Naive thymus-derived CD8-positive, alpha-beta T cell (primary cell): ENCODE measurements around the gene UBE2G2. TPM values are rescaled to one million over a fixed set of nuclear protein-coding genes. Genes with fewer than 3 reads are reported as not detected.

ENCODE experiments used
- ATAC-seq, 2 donors: fragments of 150-1000 bp; cut with Tn5 transposase in 1 of 2; sonication (Bioruptor Pico), chemical (Tn5 transposase) in 1 of 2; 1 replicate in 1 of 2; 2 replicates in 1 of 2; pipeline ENCODE4 v1.10.0; 2021; ENCODE audit warnings: mild to moderate bottlenecking in 2 of 2, moderate library complexity in 2 of 2
- POLR2A ChIA-PET: fragments of 350-600 bp; sonication (Branson Sonifier 250); formaldehyde crosslinking; loops from one replicate; lab custom pipeline; 2021; ENCODE audit warnings: antibody characterized with exemption; lab: Charles Lee
- DNase-seq, 10 donors: peaks; one replicate each; pipeline versions ENCODE4 v3.0.0 to v3.0.0-alpha.2; 2020 to 2022
- H3K27ac Mint-ChIP-seq, 10 donors: one replicate each; pipeline ENCODE4 v1.8.0; 2020 to 2022; ENCODE audit warnings: mild to moderate bottlenecking in 10 of 10, mixed read lengths in 10 of 10, moderate library complexity in 4 of 10, inconsistent platforms in 1 of 10
- H3K27me3 Mint-ChIP-seq, 5 donors: one replicate each; pipeline ENCODE4 v1.8.0; 2021 to 2022; ENCODE audit warnings: mixed read lengths in 5 of 5
- H3K36me3 Mint-ChIP-seq, 3 donors: one replicate each; pipeline ENCODE4 v1.8.0; 2020 to 2022; ENCODE audit warnings: mixed read lengths in 3 of 3, mild to moderate bottlenecking in 2 of 3, inconsistent platforms in 1 of 3
- H3K4me1 Mint-ChIP-seq, 4 donors: one replicate each; pipeline ENCODE4 v1.8.0; 2021 to 2022; ENCODE audit warnings: mixed read lengths in 4 of 4
- H3K4me3 Mint-ChIP-seq, 10 donors: one replicate each; pipeline ENCODE4 v1.8.0; 2020 to 2022; ENCODE audit warnings: mild to moderate bottlenecking in 10 of 10, mixed read lengths in 10 of 10, moderate library complexity in 6 of 10, inconsistent platforms in 1 of 10
- H3K9me3 Mint-ChIP-seq, 9 donors: one replicate each; pipeline ENCODE4 v1.8.0; 2020 to 2022; ENCODE audit warnings: mixed read lengths in 9 of 9, mild to moderate bottlenecking in 3 of 9, inconsistent platforms in 1 of 9, moderate library complexity in 1 of 9
- polyA plus RNA-seq, 3 donors: library from polyadenylated mRNA; unstranded; fragments of 300-500 nt; fragmentation: Illumina TruSeq; gene quantifications; one replicate each; pipeline ENCODE4 v1.2.3, GENCODE V29; 2021
- total RNA-seq, 8 experiments: library from RNA in 2 of 8; stranded (reverse) in 2 of 8; gene quantifications; one replicate each; pipeline ENCODE4 v1.2.3 and lab custom pipeline; 2021 to 2026

Gene UBE2G2
- total and polyA plus RNA-seq, 5 experiments from 2014 or later: 56.2 to 186 (median 72.8) TPM

GRCh38 chr21:44778983-44779382 lies 22.6 kb downstream of the UBE2G2 start:
- Mint-ChIP-seq H3K27ac (peak overlapping the region in 1 of 10 donors; percentile 62), H3K4me3 (no peak overlapping the region), H3K9me3 (no peaks in the 10 kb centered on the region), H3K36me3 (peaks cover 0 to 63% (median 22%) of the 10 kb centered on the region in 3 donors), H3K4me1 (peaks cover 20 to 40% (median 26%) of the 10 kb centered on the region in 4 donors), H3K27me3 (no peaks in the 10 kb centered on the region)
- no peak for ATAC-seq
- DNase-seq: no peak
- POLR2A ChIA-PET: no interaction called here

GRCh38 chr21:44778499-44778911 lies 23.1 kb downstream of the UBE2G2 start:
- no peak for ATAC-seq
- Mint-ChIP-seq H3K4me1 (peaks cover 20 to 40% (median 25%) of the 10 kb centered on the region in 4 donors), H3K27ac (peak overlapping the region in 1 of 10 donors; percentile 34), H3K9me3 (no peaks in the 10 kb centered on the region), H3K4me3 (no peak overlapping the region), H3K27me3 (no peaks in the 10 kb centered on the region), H3K36me3 (peaks cover 0 to 62% (median 22%) of the 10 kb centered on the region in 3 donors)
- DNase-seq: no peak
- POLR2A ChIA-PET: no interaction called here

GRCh38 chr21:44778094-44778493 lies 23.5 kb downstream of the UBE2G2 start:
- no peak overlapping the region for H3K4me3 Mint-ChIP-seq
- no peaks in the 10 kb centered on the region for H3K27me3 Mint-ChIP-seq
- no peak overlapping the region for H3K27ac Mint-ChIP-seq
- H3K36me3 Mint-ChIP-seq: peaks cover 0 to 62% (median 20%) of the 10 kb centered on the region in 3 donors
- POLR2A ChIA-PET: no interaction called here
- ATAC-seq (no peak), DNase-seq (no peak)
- H3K9me3 Mint-ChIP-seq: no peaks in the 10 kb centered on the region
- peaks cover 16 to 36% (median 21%) of the 10 kb centered on the region in 4 donors for H3K4me1 Mint-ChIP-seq

GRCh38 chr21:44774972-44775371 lies 26.6 kb downstream of the UBE2G2 start:
- POLR2A ChIA-PET: no interaction called here
- ATAC-seq (no peak), DNase-seq (no peak)
- no peaks in the 10 kb centered on the region for H3K27me3 Mint-ChIP-seq
- H3K4me1 Mint-ChIP-seq: peaks cover 7 to 18% (median 13%) of the 10 kb centered on the region in 4 donors
- peak overlapping the region in 2 of 10 donors; percentile 71 to 78 for H3K27ac Mint-ChIP-seq
- H3K36me3 Mint-ChIP-seq: peaks cover 0 to 78% (median 20%) of the 10 kb centered on the region in 3 donors
- H3K4me3 Mint-ChIP-seq: no peak overlapping the region
- no peaks in the 10 kb centered on the region for H3K9me3 Mint-ChIP-seq

GRCh38 chr21:44773291-44773932 lies 28.2 kb downstream of the UBE2G2 start:
- H3K36me3 Mint-ChIP-seq: peaks cover 0 to 85% (median 25%) of the 10 kb centered on the region in 3 donors
- H3K9me3 Mint-ChIP-seq: no peaks in the 10 kb centered on the region
- POLR2A ChIA-PET: no interaction called here
- peak overlapping the region in 3 of 10 donors; percentile 14 to 51 (median 24) for H3K27ac Mint-ChIP-seq
- H3K4me3 Mint-ChIP-seq: no peak overlapping the region
- no peak for ATAC-seq
- no peaks in the 10 kb centered on the region for H3K27me3 Mint-ChIP-seq
- peaks cover 0 to 13% (median 7%) of the 10 kb centered on the region in 4 donors for H3K4me1 Mint-ChIP-seq
- DNase-seq: no peak

GRCh38 chr21:44771896-44772525 lies 29.6 kb downstream of the UBE2G2 start:
- POLR2A ChIA-PET: interaction anchor here (0.9 kb wide), 1 partner anchor 12 kb away, joined by 3 read pairs; no protein-coding TSS in a partner anchor
- no peak for DNase-seq
- no peaks in the 10 kb centered on the region for H3K27me3 Mint-ChIP-seq
- peaks cover 0 to 9% (median 4%) of the 10 kb centered on the region in 4 donors for H3K4me1 Mint-ChIP-seq
- peaks cover 0 to 76% (median 15%) of the 10 kb centered on the region in 3 donors for H3K36me3 Mint-ChIP-seq
- peak overlapping the region in 4 of 10 donors; percentile 19 to 90 (median 44) for H3K27ac Mint-ChIP-seq
- H3K4me3 Mint-ChIP-seq: no peak overlapping the region
- ATAC-seq: no peak
- no peaks in the 10 kb centered on the region for H3K9me3 Mint-ChIP-seq

- Mint-ChIP-seq H3K27ac (peak overlapping the region in 7 of 10 donors; percentile 35 to 71 (median 53)), H3K36me3 (peaks cover 0 to 48% (median 5%) of the 10 kb centered on the region in 3 donors), H3K4me1 (peaks cover 15 to 28% (median 21%) of the 10 kb centered on the region in 4 donors), H3K27me3 (no peaks in the 10 kb centered on the region), H3K4me3 (no peak overlapping the region), H3K9me3 (no peaks in the 10 kb centered on the region)
- DNase-seq: no peak
- POLR2A ChIA-PET: interaction anchor here (0.6 to 1.3 kb wide), 2 partner anchors 111 to 265 kb away, joined by 3 to 4 read pairs; partner anchors contain the start of gene KRTAP12-3
- no peak for ATAC-seq
Observed at GRCh38 chr21:44767834-44768831, 33.5 kb downstream of the UBE2G2 start.

GRCh38 chr21:44766818-44767354 lies 34.7 kb downstream of the UBE2G2 start:
- peak overlapping the region in 2 of 10 donors; percentile 22 to 33 for H3K4me3 Mint-ChIP-seq
- POLR2A ChIA-PET: interaction anchor here (1.3 kb wide), 1 partner anchor 109 kb away, joined by 4 read pairs; the partner anchor contains the start of gene KRTAP12-3

GRCh38 chr21:44766014-44766817 lies 35.4 kb downstream of the UBE2G2 start:
- peak overlapping the region in 7 of 10 donors; percentile 60 to 88 (median 79) for H3K4me3 Mint-ChIP-seq
- H3K9me3 Mint-ChIP-seq: no peaks in the 10 kb centered on the region
- peaks cover 0 to 28% (median 5%) of the 10 kb centered on the region in 3 donors for H3K36me3 Mint-ChIP-seq
- ATAC-seq (no peak), DNase-seq (no peak)
- no peaks in the 10 kb centered on the region for H3K27me3 Mint-ChIP-seq
- POLR2A ChIA-PET: interaction anchor here (1.0 to 1.3 kb wide), 2 partner anchors 109 to 754 kb away, joined by 3 to 4 read pairs; partner anchors contain the start of genes KRTAP12-3 and TRAPPC10
- peaks cover 13 to 32% (median 25%) of the 10 kb centered on the region in 4 donors for H3K4me1 Mint-ChIP-seq
- peak overlapping the region; percentile 96 to 100 (median 98) for H3K27ac Mint-ChIP-seq

More at GRCh38 chr21:44766818-44767354, 34.7 kb downstream of the UBE2G2 start:
- H3K27me3 Mint-ChIP-seq: no peaks in the 10 kb centered on the region
- no peak for ATAC-seq
- H3K36me3 Mint-ChIP-seq: peaks cover 0 to 35% (median 5%) of the 10 kb centered on the region in 3 donors
- H3K4me1 Mint-ChIP-seq: peaks cover 10 to 28% (median 21%) of the 10 kb centered on the region in 4 donors
- H3K9me3 Mint-ChIP-seq: no peaks in the 10 kb centered on the region
- peak overlapping the region in 8 of 10 donors; percentile 77 to 98 (median 95) for H3K27ac Mint-ChIP-seq
- DNase-seq: peak in 1 of 10 donors; percentile 20

- Mint-ChIP-seq H3K4me1 (peaks cover 15 to 33% (median 25%) of the 10 kb centered on the region in 4 donors), H3K9me3 (no peaks in the 10 kb centered on the region), H3K27me3 (no peaks in the 10 kb centered on the region), H3K27ac (peak overlapping the region; percentile 96 to 100 (median 98)), H3K4me3 (peak overlapping the region; percentile 60 to 88 (median 76)), H3K36me3 (peaks cover 0 to 20% (median 5%) of the 10 kb centered on the region in 3 donors)
- ATAC-seq: peak; percentile 95 to 98
- POLR2A ChIA-PET: interaction anchor here (0.7 to 1.4 kb wide), 5 partner anchors 26 to 753 kb away, joined by 3 to 5 read pairs (median 3); partner anchors contain the start of genes CFAP410 and TRAPPC10
- DNase-seq: peak; percentile 25 to 86 (median 68)
Observed at GRCh38 chr21:44765231-44766013, 36.2 kb downstream of the UBE2G2 start.
